ENCODE data around the gene CCDC124. TPM values are rescaled to one million over a fixed set of nuclear protein-coding genes. Genes with fewer than 3 reads are reported as not detected.

Gene CCDC124
- total RNA-seq, 1 experiment from 2014 or later: 131 TPM

GRCh38 chr19:17969096-17969792 is 36.4 kb downstream of the CCDC124 start:
- ChIA-PET POLR2A (ENCODE audit: low non-redundant PET) (interaction anchor here (0.6 kb wide), 1 partner anchor 263 kb away, joined by 4 read pairs; no protein-coding TSS in a partner anchor), CTCF (no interaction called here)
- H3K4me1 ChIP-seq (ENCODE audit: insufficient read depth, low read length, poor library complexity, severe bottlenecking): peaks cover 41% of the 10 kb centered on the region
- DNase-seq (ENCODE audit: low spot score): no peak
- H3K27me3 ChIP-seq (replicated peaks; ENCODE audit: insufficient read depth, low read depth, low read length, poor library complexity): no peaks in the 10 kb centered on the region
- no peak for TF ChIP-seq CTCF (conservative IDR thresholded peaks at IDR 0.05; ENCODE audit: low read depth, low read length)
- no peak for TF ChIP-seq EZH2 (IDR thresholded peaks at IDR 0.05; ENCODE audit: borderline replicate concordance, low read depth, low read length, poor library complexity, severe bottlenecking)
- no peaks in the 10 kb centered on the region for H3K9me3 ChIP-seq (ENCODE audit: low read depth, low read length, poor library complexity, severe bottlenecking)
- peak overlapping the region; percentile 37 for H3K27ac ChIP-seq (ENCODE audit: low read depth, low read length, poor library complexity, severe bottlenecking)
- H3K36me3 ChIP-seq (ENCODE audit: insufficient read depth, low read length, poor library complexity, severe bottlenecking): peaks cover 10% of the 10 kb centered on the region
- H3K4me3 ChIP-seq (ENCODE audit: low read depth, low read length, poor library complexity, severe bottlenecking): peak overlapping the region; percentile 90
- BruUV-seq (replicated peaks): no TSS peak
- intact Hi-C loops (cut with micrococcal nuclease; ENCODE audit: unreplicated experiment): no loop called here

GRCh38 chr19:17972230-17972629 is 39.4 kb downstream of the CCDC124 start:
- H3K27me3 ChIP-seq (replicated peaks; ENCODE audit: insufficient read depth, low read depth, low read length, poor library complexity): no peaks in the 10 kb centered on the region
- BruUV-seq (replicated peaks): no TSS peak
- TF ChIP-seq CTCF (conservative IDR thresholded peaks at IDR 0.05; ENCODE audit: low read depth, low read length) (no peak), EZH2 (IDR thresholded peaks at IDR 0.05; ENCODE audit: borderline replicate concordance, low read depth, low read length, poor library complexity, severe bottlenecking) (no peak)
- no peak overlapping the region for H3K4me3 ChIP-seq (ENCODE audit: low read depth, low read length, poor library complexity, severe bottlenecking)
- DNase-seq (ENCODE audit: low spot score): no peak
- no peaks in the 10 kb centered on the region for H3K9me3 ChIP-seq (ENCODE audit: low read depth, low read length, poor library complexity, severe bottlenecking)
- CTCF ChIA-PET: no interaction called here
- peak overlapping the region; percentile 43 for H3K27ac ChIP-seq (ENCODE audit: low read depth, low read length, poor library complexity, severe bottlenecking)
- H3K36me3 ChIP-seq (ENCODE audit: insufficient read depth, low read length, poor library complexity, severe bottlenecking): peaks cover 36% of the 10 kb centered on the region
- POLR2A ChIA-PET (ENCODE audit: low non-redundant PET): no interaction called here
- H3K4me1 ChIP-seq (ENCODE audit: insufficient read depth, low read length, poor library complexity, severe bottlenecking): peaks cover 20% of the 10 kb centered on the region
- intact Hi-C loops (cut with micrococcal nuclease; ENCODE audit: unreplicated experiment): no loop called here

- H3K4me3 ChIP-seq (ENCODE audit: low read depth, low read length, poor library complexity, severe bottlenecking): no peak overlapping the region
- ChIA-PET POLR2A (ENCODE audit: low non-redundant PET) (no interaction called here), CTCF (no interaction called here)
- no peak for TF ChIP-seq CTCF (conservative IDR thresholded peaks at IDR 0.05; ENCODE audit: low read depth, low read length)
- no peak for TF ChIP-seq EZH2 (IDR thresholded peaks at IDR 0.05; ENCODE audit: borderline replicate concordance, low read depth, low read length, poor library complexity, severe bottlenecking)
- peaks cover 19% of the 10 kb centered on the region for H3K4me1 ChIP-seq (ENCODE audit: insufficient read depth, low read length, poor library complexity, severe bottlenecking)
- no TSS peak for BruUV-seq (replicated peaks)
- peaks cover 48% of the 10 kb centered on the region for H3K36me3 ChIP-seq (ENCODE audit: insufficient read depth, low read length, poor library complexity, severe bottlenecking)
- no peaks in the 10 kb centered on the region for H3K27me3 ChIP-seq (replicated peaks; ENCODE audit: insufficient read depth, low read depth, low read length, poor library complexity)
- DNase-seq (ENCODE audit: low spot score): no peak
- no peak overlapping the region for H3K27ac ChIP-seq (ENCODE audit: low read depth, low read length, poor library complexity, severe bottlenecking)
- intact Hi-C loops (cut with micrococcal nuclease; ENCODE audit: unreplicated experiment): no loop called here
- H3K9me3 ChIP-seq (ENCODE audit: low read depth, low read length, poor library complexity, severe bottlenecking): no peaks in the 10 kb centered on the region
These were observed 40.9 kb downstream of the CCDC124 start for GRCh38 chr19:17973759-17974158.
